ENCODE measurements around the gene BEAN1. TPM values are rescaled to one million over a fixed set of nuclear protein-coding genes. Genes with fewer than 3 reads are reported as not detected.

Gene BEAN1
- total RNA-seq, 1 donor from 2014 or later, result 6.7 TPM

- Histone ChIP-seq H3K27me3 (ENCODE audit: control insufficient read depth, insufficient read depth, low read length) (no peaks in the 10 kb centered on the region), H3K4me3 (ENCODE audit: low read depth, low read length) (no peak overlapping the region), H3K36me3 (ENCODE audit: control insufficient read depth, insufficient read depth, low read length) (no peaks in the 10 kb centered on the region)
- no peak for DNase-seq (ENCODE audit: low read depth)
- TF ChIP-seq CTCF (IDR thresholded peaks at IDR 0.05; ENCODE audit: insufficient read depth, low read length, poor library complexity, severe bottlenecking), result no peak
These were observed 27.2 kb upstream of the BEAN1 start for GRCh38 chr16:66399930-66400329.

GRCh38 chr16:66400503-66401380 lies 26.4 kb upstream of the BEAN1 start:
- H3K36me3 ChIP-seq (ENCODE audit: control insufficient read depth, insufficient read depth, low read length), result no peaks in the 10 kb centered on the region
- TF ChIP-seq CTCF (IDR thresholded peaks at IDR 0.05; ENCODE audit: insufficient read depth, low read length, poor library complexity, severe bottlenecking), result no peak
- no peaks in the 10 kb centered on the region for H3K27me3 ChIP-seq (ENCODE audit: control insufficient read depth, insufficient read depth, low read length)
- no peak for DNase-seq (ENCODE audit: low read depth)
- H3K4me3 ChIP-seq (ENCODE audit: low read depth, low read length), result no peak overlapping the region

- no peak for TF ChIP-seq CTCF (IDR thresholded peaks at IDR 0.05; ENCODE audit: insufficient read depth, low read length, poor library complexity, severe bottlenecking)
- Histone ChIP-seq H3K27me3 (ENCODE audit: control insufficient read depth, insufficient read depth, low read length) (no peaks in the 10 kb centered on the region), H3K4me3 (ENCODE audit: low read depth, low read length) (no peak overlapping the region), H3K36me3 (ENCODE audit: control insufficient read depth, insufficient read depth, low read length) (no peaks in the 10 kb centered on the region)
- DNase-seq (ENCODE audit: low read depth), result no peak
These were observed 25.5 kb upstream of the BEAN1 start for GRCh38 chr16:66401610-66402009.

DNA sequence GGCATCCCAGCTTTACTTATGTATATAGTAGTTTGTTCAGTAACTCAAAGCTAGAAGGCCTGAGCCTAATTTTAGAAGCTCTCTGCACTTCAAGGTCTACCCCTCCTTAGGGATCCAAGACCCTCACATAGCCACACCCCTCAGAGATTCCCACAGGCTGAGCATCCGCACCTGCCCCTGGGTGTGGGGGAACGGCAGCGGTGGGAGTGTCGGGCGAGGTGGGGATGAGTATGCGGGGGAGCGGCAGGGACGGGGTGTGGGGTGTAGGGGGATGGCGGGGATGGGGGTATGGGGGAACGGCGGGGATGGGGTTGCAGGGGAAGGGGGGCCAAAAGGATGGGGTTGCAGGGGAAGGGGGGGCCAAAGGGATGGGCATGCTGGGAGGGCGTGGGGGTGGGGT lies 24.9 kb upstream of the BEAN1 start:
- Histone ChIP-seq H3K4me3 (ENCODE audit: low read depth, low read length) (no peak overlapping the region), H3K27me3 (ENCODE audit: control insufficient read depth, insufficient read depth, low read length) (no peaks in the 10 kb centered on the region), H3K36me3 (ENCODE audit: control insufficient read depth, insufficient read depth, low read length) (no peaks in the 10 kb centered on the region)
- TF ChIP-seq CTCF (IDR thresholded peaks at IDR 0.05; ENCODE audit: insufficient read depth, low read length, poor library complexity, severe bottlenecking), result no peak
- no peak for DNase-seq (ENCODE audit: low read depth)

DNA sequence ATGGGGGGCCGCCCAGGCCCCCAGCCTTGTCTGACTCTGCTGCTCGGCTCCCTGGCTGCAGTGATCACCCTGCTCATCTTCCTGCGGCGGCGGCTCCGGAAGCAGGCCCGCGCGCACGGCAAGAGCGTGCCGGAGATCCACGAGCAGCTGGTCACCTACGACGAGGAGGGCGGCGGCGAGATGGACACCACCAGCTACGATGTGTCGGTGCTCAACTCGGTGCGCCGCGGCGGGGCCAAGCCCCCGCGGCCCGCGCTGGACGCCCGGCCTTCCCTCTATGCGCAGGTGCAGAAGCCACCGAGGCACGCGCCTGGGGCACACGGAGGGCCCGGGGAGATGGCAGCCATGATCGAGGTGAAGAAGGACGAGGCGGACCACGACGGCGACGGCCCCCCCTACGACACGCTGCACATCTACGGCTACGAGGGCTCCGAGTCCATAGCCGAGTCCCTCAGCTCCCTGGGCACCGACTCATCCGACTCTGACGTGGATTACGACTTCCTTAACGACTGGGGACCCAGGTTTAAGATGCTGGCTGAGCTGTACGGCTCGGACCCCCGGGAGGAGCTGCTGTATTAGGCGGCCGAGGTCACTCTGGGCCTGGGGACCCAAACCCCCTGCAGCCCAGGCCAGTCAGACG lies 24.4 kb upstream of the BEAN1 start:
- no peak for DNase-seq (ENCODE audit: low read depth)
- no peaks in the 10 kb centered on the region for H3K36me3 ChIP-seq (ENCODE audit: control insufficient read depth, insufficient read depth, low read length)
- no peak for TF ChIP-seq CTCF (IDR thresholded peaks at IDR 0.05; ENCODE audit: insufficient read depth, low read length, poor library complexity, severe bottlenecking)
- no peaks in the 10 kb centered on the region for H3K27me3 ChIP-seq (ENCODE audit: control insufficient read depth, insufficient read depth, low read length)
- no peak overlapping the region for H3K4me3 ChIP-seq (ENCODE audit: low read depth, low read length)
